ENCODE measurements around the gene RTL1. TPM values are rescaled to one million over a fixed set of nuclear protein-coding genes. Genes with fewer than 3 reads are reported as not detected.
A peak's percentile ranks its signal among the peaks of the same experiment; 100 is the strongest.

The RTL1 gene
- total RNA-seq, 1 donor from 2014 or later, result not detected

GRCh38 chr14:100865682-100866591 lies 37.6 kb downstream of the RTL1 start:
- DNase-seq, result peak; percentile 32
- intact Hi-C loops (cut with DNase I), result no loop called here
- ATAC-seq, result no peak

GRCh38 chr14:100864960-100865681 lies 38.4 kb downstream of the RTL1 start:
- DNase-seq, result peak; percentile 15
- no peak for ATAC-seq
- intact Hi-C loops (cut with DNase I), result no loop called here

More at GRCh38 chr14:100865682-100866591, 37.6 kb downstream of the RTL1 start:
- H3K4me1 ChIP-seq, result no peaks in the 10 kb centered on the region
- no peaks in the 10 kb centered on the region for H3K27me3 ChIP-seq (ENCODE audit: low read depth)
- no peaks in the 10 kb centered on the region for H3K9me3 ChIP-seq
- no peak for TF ChIP-seq CTCF (IDR thresholded peaks at IDR 0.05)
- H3K27ac ChIP-seq, result no peak overlapping the region
- H3K36me3 ChIP-seq, result no peaks in the 10 kb centered on the region
- H3K4me3 ChIP-seq, result no peak overlapping the region

GRCh38 chr14:100864206-100864605 lies 39.3 kb downstream of the RTL1 start:
- no peaks in the 10 kb centered on the region for H3K36me3 ChIP-seq
- no peak overlapping the region for H3K4me3 ChIP-seq
- no peaks in the 10 kb centered on the region for H3K4me1 ChIP-seq
- TF ChIP-seq CTCF (IDR thresholded peaks at IDR 0.05), result no peak
- DNase-seq (peak; percentile 11), ATAC-seq (no peak)
- H3K9me3 ChIP-seq, result no peaks in the 10 kb centered on the region
- intact Hi-C loops (cut with DNase I), result no loop called here
- H3K27me3 ChIP-seq (ENCODE audit: low read depth), result no peaks in the 10 kb centered on the region
- no peak overlapping the region for H3K27ac ChIP-seq

More at GRCh38 chr14:100864960-100865681, 38.4 kb downstream of the RTL1 start:
- no peaks in the 10 kb centered on the region for H3K36me3 ChIP-seq
- TF ChIP-seq CTCF (IDR thresholded peaks at IDR 0.05), result no peak
- no peaks in the 10 kb centered on the region for H3K9me3 ChIP-seq
- no peaks in the 10 kb centered on the region for H3K27me3 ChIP-seq (ENCODE audit: low read depth)
- no peaks in the 10 kb centered on the region for H3K4me1 ChIP-seq
- H3K4me3 ChIP-seq, result no peak overlapping the region
- H3K27ac ChIP-seq, result no peak overlapping the region

GRCh38 chr14:100862793-100863192 lies 40.7 kb downstream of the RTL1 start:
- no peak overlapping the region for H3K27ac ChIP-seq
- H3K9me3 ChIP-seq, result no peaks in the 10 kb centered on the region
- H3K27me3 ChIP-seq (ENCODE audit: low read depth), result peaks cover 7% of the 10 kb centered on the region
- H3K4me1 ChIP-seq, result no peaks in the 10 kb centered on the region
- TF ChIP-seq CTCF (IDR thresholded peaks at IDR 0.05), result no peak
- intact Hi-C loops (cut with DNase I), result no loop called here
- no peak overlapping the region for H3K4me3 ChIP-seq
- no peaks in the 10 kb centered on the region for H3K36me3 ChIP-seq
- DNase-seq, result no peak
- no peak for ATAC-seq

- Histone ChIP-seq H3K4me3 (no peak overlapping the region), H3K36me3 (no peaks in the 10 kb centered on the region), H3K9me3 (no peaks in the 10 kb centered on the region), H3K4me1 (no peaks in the 10 kb centered on the region), H3K27ac (no peak overlapping the region), H3K27me3 (ENCODE audit: low read depth) (peaks cover 7% of the 10 kb centered on the region)
- intact Hi-C loops (cut with DNase I), result no loop called here
- ATAC-seq, result no peak
- DNase-seq, result peak; percentile 19
- TF ChIP-seq CTCF (IDR thresholded peaks at IDR 0.05), result no peak
These were observed 41.2 kb downstream of the RTL1 start for GRCh38 chr14:100862277-100862676.

Measured in lower lobe of right lung (tissue), 2 donors.